ENCODE measurements around the gene DUSP10. TPM values are rescaled to one million over a fixed set of nuclear protein-coding genes. Genes with fewer than 3 reads are reported as not detected.
A peak's percentile ranks its signal among the peaks of the same experiment; 100 is the strongest.

The DUSP10 gene
- total RNA-seq, 1 donor from 2014 or later: 14.1 TPM

DNA sequence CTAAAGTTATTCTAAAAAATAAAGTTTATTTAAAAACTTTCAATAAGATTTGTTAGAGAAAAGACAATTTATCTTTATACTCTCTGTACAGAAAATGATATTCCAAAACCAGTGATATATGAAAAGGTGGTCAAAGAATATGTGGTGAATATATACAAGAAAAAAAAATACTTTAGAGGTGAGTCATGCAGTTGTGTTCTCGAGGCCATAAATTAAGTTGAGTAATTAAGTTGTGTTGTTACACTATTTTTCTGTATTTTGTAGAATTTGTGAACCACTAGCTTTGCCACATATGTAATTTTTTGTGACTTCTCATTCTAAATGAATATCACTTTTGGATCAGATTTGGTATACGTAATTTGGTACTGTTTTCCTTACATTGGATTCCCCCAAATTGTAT is 23.6 kb upstream of the DUSP10 start:
- peak; percentile 54 for DNase-seq (ENCODE audit: low read depth)

DNA sequence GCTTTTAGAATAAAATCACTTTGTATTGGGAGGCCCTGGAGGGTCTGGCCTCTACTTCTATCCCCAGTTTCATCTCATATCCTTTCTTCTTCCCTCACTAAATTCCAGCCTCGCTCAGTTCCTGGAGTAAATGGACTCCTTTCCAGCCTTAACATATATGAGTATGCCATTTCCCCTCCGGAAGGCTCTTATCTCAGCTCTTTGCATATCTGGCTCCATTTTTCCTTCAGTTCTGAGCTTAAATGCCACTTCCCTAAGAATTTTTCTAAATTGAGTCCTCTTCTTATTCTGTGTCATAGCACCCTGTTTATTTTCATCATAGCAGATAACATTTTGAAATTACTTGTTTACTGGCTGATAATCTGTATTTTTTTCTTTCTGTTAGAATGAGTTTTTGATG is 20.2 kb upstream of the DUSP10 start:
- DNase-seq (ENCODE audit: low read depth): no peak

DNA sequence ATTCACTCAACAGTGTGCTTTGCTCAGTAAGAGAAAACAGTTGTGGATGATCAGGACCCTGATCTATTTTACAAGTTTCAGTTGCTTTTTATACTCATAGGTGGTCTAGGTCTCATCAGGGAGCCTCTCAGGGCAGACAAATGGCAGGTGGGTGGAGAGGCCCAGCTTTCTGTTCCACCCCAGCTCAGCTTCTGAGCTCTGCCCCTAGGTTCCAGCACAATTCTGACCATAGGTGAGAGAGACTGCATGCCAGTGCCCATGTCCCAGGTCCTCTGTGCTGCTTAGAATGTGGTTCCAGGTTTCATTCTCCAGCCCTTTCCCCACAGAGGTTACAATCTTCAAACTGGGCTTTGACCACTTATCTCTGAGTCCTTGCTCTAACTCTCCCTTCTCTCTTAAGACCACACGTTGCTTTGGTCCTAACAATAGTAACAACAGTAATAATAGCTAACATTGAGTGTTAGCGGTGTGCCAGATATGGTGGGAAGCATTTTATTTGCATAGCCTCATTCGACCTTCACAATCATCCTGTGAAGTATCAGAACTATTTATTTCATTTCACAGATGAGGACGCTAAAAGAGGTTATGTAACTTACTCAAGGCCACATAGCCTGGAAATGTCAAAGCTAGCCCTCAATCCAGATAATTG is 19.6 kb upstream of the DUSP10 start:
- DNase-seq (ENCODE audit: low read depth): no peak

DNA sequence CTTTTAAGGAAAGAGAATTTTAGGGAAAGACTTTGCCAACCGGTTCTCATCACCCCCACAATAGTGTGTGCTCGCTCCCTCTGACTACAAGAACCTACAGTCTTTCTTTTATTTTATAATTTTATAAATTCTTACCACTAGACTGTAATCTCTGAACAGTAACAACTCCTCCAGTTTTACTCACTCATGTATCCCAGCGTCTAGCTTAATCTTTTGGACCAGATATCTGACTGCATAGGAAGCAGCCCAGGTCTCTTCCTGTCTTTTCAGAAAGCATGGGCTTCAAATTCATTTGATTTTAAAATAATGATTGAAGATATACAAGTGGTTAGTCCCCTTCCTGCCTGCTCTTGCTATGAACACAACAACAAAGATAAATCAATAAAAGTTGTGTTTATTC is 19.0 kb upstream of the DUSP10 start:
- no peak for DNase-seq (ENCODE audit: low read depth)

DNA sequence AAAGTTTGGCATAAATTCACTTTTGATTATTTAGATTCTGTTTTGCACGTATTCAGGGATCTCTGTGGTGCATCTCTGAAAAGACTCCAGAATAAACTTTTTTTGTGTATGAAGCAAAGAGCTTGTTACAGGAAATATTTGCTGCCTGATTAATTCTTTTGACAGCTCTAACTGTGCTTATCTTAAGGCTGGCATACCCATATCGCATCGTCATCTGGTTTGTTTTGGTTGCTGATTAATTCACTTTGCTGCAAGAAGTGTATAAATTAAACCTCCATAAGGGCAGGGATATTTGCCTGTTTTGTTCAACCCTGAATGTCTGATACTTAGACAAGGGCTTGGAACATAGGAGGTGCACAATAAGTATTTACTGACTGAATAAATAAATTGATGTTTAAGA is 17.5 kb upstream of the DUSP10 start:
- DNase-seq (ENCODE audit: low read depth): peak; percentile 27

DNA sequence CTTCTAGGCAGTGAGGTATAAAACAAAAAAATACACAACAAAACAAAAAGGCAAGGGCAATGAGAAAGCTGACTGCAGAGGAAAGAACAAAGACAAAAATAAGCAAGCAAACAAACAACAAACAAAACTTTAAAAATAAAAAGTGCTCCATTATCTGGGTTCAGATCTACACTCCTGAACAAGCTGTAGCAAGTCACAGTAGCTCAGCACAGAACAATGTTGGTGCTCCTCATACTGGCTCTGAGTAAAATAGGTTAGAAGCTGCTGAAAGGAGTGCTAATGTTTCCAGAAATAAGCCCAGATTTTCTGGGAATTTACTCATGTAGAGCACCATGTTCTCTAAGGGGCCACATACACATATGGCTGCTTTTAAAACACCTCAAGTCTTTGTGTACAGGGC is 16.6 kb upstream of the DUSP10 start:
- no peak for DNase-seq (ENCODE audit: low read depth)

DNA sequence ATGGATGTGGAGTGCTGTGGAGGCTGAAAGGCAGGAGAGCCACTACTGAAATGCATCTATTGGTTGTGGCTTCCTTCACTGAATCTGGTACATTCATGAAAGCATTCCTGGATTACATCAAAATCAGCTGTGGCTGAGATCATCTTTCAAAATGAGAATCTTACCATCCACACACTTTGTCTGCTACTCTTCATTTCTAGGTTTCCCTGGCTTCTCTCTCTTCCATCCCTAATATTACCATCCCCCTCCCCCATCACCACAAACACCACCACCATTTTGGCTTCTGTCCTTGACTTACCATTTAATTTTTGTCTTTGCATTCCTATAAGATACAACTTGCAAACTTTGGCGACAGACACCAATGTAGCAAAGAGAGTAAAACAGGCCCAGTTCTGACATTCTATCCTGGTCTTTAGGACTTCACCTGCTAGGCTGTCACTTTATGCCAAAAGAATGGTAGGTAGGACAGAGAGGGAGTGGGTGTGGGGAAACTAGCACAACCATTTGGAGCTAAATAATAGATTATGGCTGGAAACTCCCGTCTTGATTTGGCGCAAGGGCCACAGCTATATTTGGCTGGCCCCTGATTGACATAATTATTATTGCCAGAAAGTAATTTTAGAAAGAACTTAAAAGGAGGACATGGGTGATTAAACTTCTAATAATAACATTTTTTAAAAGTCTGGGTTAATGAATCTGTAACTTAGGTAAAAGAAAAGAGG is 15.1 kb upstream of the DUSP10 start:
- DNase-seq (ENCODE audit: low read depth): no peak

DNA sequence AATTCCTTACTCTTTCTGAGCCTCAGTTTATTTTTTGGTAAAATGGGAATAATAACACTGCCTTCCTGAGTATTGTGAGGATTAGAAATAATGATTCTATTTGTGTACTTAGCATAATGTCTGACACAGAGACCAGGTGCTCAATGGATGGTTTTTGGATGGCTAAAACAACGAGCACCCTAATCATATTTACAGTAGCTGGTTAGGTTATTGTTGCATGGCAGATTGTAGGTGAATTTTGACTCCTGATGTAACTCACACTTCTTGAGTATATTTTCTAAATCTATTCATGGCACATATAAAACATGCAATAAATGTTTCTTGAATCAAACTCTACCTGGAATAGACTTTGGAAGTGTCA is 11.9 kb upstream of the DUSP10 start:
- DNase-seq (ENCODE audit: low read depth): no peak

DNA sequence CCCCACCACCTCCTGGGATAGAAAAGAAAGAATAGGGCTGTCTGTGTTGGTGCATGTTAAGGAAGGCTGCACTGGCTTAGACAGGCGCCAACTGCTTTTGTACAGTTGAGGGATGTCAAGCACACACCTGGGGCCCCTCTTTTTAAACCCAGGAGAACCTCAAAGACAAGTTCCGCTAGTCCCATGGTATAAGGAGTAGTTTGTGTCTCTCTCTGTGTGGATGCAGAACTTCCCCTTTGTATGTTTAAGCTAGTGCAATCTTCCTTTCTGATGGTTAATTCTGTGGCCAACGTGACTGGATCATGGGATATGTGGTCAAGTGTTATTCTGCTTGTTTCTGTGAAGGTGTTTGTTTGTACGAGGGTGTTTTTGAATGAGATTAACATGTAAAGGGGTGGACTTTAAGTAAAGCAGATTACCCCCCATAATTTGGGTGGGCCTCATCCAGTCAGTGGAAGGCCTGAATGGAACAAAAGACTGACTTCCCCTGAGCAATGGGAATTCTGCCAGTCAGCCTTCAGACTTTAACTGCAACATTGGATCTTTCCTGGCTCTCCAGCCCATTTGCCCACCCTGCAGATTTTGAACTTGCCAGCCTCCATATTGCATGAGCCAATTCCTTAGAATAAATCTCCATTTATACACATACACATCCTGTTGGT is 9.5 kb upstream of the DUSP10 start:
- no peak for DNase-seq (ENCODE audit: low read depth)

DNA sequence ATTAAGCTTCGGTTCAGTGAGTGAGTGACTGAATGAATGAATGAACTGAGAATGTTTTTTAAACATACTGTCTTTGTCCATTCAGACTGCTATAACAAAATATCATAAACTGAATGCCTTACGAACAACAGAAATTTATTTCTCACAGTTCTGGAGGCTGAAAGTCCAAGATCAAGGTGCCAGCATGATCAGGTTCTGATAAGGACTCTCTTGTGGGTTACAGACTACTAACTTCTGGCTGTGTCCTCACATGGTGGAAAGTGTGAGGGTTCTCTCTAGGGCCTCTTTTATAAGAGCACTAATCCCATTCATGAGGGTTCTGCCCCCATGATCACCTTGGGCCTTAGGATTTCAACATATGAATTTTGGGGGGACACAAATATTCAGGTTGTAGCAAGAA is 7.1 kb upstream of the DUSP10 start:
- no peak for DNase-seq (ENCODE audit: low read depth)

DNA sequence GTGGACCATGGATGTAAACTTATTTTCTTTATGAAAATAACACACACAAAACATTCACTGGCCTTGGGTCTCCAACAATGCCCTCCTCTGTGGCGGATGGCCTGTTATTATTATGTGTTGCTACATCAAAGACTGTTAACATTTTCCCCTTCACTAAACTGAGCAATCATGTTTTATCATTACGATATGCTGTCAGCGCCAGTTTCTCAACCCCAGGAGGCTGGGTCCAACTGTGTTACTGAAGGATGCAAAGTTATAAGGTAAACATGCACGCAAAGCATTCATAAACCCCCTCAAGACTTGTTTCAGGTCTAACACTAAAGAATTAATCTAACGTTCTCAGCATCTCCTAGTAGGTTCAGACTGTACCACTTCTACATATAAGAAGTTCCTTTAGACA is 6.0 kb upstream of the DUSP10 start:
- DNase-seq (ENCODE audit: low read depth): no peak

DNA sequence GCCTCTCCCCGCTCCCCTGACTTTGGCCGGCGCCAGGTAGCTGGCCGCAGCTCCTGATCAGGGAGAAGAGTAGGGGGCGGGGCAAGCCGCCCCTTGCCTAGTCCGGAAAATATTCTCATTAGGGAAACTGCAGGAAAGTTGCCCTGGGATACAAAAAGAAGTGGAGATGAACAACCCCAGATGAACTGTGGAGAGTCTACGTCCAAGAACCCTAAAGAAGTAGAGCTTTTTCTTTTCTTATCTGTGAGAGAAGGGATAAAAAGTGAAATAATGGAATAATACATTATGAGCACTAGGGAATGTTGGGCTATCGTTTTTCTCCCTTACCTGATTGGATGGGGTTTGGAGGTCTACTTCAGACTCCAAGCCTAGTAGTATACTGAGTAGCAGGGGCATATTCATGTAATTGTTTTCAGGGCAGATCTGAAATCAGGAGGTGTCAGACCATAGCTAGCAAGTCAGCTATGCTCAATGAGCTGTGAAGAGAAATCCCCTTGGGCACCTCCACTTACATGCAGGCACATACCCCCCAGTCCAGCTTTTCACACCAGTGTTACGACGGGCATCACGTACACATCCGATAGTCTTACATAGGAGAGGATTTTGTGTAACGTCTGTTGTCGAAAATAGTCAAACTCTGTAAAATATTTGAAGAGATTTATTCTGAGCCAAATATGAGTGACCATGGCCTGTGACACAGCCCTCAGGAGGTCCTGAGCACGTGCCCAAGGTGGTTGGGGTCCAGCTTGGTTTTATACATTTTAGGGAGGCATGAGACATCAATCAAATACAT is 1.7 kb upstream of the DUSP10 start:
- peak; percentile 80 for DNase-seq (ENCODE audit: low read depth)

DNA sequence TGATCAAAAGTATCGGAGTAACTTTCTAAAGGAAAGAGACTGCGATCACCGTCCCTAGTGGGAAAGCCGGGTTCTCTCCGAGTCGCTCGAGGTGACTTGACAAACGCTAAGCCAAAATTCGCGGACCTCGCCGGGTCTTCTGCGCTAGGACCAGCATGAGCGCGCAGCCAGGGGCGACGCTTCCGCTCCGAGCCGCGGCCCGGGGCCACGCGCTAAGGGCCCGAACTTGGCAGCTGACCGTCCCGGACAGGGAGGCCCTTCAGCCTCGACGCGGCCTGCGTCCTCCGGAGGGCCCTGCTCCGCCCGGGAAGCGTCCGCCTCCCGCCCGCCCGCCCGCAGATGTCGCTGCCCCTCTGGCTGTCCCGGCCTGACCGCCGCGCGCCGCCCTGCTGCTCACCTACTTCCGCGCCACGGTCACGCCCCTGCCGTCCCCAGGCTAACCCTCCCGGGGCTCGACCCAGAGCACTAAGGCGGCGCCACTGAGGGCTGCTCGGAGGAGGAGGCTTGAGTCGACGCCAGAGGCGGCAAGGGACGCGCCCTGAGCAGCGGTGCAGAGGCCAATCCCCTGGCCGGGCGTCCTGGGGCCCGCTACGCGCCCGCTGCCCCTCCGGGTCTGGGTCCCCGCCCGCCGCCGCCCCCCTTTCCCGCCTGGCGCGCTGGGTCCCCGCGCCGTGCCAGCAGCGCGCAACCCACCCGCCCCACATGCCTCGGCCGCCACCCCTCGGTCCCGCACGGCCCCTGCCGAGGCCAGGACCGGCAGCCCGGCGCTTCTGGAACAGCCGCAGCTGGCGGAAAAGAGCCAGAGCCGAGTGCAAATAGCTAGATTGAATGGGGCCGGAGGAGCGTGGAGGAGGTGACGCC is 896 bp upstream of the DUSP10 start:
- DNase-seq (ENCODE audit: low read depth): peak; percentile 55

DNA sequence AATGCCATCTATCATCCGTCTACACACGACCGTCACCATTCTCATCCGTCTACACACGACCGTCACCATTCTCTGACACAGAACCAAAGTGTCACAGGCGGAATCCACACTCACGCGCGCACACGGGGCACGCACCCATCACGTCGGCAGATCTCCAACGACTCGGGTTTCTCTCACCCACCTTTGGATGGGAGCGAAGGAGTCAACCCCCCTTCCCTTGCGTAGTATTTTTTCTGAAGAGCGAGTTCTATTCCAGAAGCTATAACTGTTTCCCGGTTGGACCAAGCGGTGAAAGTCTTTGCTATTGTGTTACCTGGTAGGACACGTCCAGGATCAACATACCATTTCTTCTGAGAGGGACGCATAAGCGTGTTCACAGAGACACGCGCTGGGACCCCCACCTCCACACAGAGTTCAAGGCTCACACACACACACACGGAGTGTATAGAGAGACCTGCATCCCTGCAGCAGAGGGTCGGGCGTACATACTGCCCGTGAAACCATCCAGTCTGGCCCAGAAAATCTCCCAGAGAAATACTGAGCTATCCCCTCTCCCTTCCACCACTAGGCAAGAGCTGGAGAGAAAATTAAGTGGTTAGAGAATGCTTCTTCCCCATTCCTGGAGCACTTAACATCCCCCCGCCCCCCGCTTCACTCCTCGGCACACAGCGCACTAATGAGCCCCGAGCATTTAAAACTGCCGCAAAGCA is 741 bp downstream of the DUSP10 start:
- peak; percentile 41 for DNase-seq (ENCODE audit: low read depth)

DNA sequence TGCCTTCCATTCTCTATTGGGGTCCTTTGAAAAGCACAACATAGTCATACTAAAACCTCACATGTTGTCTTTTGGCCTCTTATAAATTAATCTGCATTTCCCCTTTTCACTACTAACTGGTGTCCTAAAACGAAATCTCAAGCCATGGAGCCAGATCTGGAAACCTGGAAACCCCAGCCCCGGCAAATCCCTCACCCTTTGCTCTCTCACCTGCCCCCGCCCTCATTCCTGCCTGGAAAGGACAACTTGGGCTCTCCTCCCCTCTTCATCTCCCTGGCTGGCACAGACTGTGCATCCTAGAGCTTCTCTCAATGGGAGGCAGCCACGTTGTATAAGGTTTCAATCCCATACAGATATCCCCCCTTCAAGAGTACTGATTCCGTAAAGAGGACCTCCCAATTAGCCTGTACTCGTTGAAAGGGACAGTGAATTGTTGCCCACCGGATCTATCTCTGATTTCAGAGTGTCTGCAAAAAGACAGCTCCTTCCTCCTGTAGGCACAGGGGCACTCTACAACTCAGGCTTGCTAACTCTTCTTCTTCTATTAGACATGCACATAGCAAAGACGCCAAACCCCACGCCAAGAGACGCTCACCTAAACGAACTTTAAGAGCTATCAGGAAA is 1.4 kb downstream of the DUSP10 start:
- peak; percentile 13 for DNase-seq (ENCODE audit: low read depth)

DNA sequence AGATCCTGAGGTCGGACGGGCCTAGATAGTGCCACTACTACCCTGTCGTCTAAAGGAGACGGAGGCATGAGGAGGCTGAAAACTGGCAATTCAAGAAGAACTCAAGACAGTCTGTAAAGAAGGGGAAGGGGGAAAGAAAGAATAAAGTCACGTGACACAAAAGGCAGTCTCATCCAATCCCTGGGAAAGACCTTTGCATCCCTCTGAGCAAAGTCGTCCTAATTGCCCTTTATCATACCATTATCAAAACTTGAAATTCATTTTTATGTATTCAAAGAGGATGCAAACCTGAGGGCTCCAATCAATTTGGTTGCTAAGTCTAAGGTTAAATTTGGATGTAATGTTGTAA is 2.2 kb downstream of the DUSP10 start:
- DNase-seq (ENCODE audit: low read depth): no peak

DNA sequence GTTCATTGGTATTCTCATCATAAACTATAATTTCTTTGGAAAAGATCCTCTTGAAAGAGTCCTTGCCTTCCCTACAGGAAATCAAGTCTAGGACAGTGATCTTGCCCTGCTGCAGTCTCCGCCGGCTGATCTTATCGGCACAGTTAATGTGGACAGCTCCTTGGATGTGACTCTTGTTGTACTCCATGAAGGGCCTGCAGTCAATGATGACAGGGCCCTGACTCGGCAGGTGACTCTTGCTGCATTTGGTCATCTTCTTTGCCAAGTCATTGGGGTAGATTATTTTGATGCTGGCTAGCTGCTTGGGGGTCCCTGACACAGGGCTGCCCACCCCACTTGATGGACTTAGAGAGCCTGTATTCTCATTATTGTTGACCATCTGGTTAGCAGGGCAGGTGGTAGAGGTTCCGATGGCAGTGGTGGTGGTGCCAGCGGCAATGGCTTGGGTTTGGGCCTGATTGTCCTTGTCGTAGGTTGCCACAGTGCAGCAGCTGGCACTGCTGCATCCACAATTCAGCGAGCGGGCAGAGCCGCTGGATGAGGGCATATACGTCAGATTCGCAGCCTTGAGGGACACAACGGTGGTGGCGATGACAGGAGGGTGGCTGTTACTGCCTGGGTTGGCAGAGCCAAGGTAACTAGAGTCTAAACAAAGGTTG is 2.7 kb downstream of the DUSP10 start:
- no peak for DNase-seq (ENCODE audit: low read depth)

DNA sequence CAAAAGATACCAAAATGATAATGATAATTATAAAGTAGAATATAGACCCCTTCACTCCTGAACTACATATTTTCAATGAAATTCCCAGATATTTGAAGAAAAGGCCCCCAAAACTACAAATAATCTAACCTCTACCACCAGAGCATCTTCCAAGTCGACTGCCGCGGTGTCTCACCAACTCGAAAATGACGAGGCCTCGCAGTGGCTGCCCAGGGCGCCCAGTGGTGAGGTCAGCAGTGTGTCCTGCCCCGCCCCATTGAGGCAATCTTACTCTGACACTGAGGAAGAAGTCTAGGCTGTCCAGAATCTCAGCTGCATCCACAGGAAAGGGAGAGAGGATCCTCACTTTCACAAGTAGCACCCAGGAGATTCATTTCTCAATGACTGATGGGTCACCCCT is 5.2 kb downstream of the DUSP10 start:
- DNase-seq (ENCODE audit: low read depth): no peak

DNA sequence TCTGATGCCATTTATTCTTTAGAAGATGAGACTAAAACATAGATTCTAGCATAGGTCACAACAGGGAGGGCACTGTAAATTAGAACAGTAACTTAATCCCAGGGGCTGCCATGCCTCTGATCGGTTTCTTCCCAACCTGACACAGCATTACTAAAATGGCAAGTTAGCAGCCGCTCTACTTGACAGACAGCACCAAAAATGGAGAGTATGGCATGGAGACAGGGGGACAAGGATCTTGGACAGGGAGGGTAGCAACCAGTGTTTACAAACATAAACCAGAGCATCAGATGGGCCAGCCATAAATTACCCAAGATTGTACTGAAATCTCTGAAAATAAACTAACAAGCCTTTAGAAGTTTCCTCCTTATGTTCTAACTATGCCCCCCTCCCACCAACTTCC is 5.9 kb downstream of the DUSP10 start:
- DNase-seq (ENCODE audit: low read depth): no peak

DNA sequence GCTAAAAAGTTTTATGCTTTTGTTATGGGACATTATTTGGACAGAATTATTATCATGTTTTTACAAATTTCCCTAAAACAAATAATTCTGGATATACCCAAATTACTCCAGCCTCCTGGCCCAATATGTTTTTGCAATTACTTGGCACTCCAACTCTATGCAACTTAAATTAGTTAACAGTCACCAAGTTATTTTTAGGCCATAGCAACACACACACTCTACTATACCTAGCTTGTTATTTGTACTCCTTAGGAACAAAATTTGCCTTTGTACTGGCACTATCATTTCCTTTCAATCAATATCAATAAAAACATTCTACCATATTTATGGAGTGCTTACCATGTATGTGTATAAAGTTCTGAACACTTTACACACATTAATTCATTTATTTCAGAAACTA is 7.7 kb downstream of the DUSP10 start:
- DNase-seq (ENCODE audit: low read depth): no peak
